ENCODE data around the gene ATP6AP2. TPM values are rescaled to one million over a fixed set of nuclear protein-coding genes. Genes with fewer than 3 reads are reported as not detected.
A peak's percentile ranks its signal among the peaks of the same experiment; 100 is the strongest.

Gene ATP6AP2
- total and polyA plus RNA-seq, 4 donors, result 49.7 to 80.7 (median 58.1) TPM

DNA sequence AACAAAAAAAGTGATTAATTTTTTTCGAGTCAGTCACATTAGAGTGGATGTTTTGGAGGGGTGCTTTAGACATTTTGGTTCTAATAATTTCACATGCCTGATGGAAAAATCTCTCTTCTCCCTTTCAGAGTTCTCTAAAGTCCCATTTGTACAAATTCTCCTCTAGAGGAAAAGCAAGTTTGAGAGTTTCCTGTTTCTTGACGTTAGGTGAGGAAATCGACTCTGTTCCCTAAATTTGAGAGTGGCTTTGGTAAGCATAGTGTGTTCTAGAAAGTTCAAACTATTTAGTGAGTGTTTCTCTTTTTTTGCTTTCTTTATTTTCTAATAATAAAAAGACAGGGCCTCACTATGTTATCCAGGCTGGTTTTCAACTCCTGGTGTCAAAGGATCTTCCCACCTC, 1.6 kb upstream of the ATP6AP2 start (continued):
- TF ChIP-seq, protein P1, sequence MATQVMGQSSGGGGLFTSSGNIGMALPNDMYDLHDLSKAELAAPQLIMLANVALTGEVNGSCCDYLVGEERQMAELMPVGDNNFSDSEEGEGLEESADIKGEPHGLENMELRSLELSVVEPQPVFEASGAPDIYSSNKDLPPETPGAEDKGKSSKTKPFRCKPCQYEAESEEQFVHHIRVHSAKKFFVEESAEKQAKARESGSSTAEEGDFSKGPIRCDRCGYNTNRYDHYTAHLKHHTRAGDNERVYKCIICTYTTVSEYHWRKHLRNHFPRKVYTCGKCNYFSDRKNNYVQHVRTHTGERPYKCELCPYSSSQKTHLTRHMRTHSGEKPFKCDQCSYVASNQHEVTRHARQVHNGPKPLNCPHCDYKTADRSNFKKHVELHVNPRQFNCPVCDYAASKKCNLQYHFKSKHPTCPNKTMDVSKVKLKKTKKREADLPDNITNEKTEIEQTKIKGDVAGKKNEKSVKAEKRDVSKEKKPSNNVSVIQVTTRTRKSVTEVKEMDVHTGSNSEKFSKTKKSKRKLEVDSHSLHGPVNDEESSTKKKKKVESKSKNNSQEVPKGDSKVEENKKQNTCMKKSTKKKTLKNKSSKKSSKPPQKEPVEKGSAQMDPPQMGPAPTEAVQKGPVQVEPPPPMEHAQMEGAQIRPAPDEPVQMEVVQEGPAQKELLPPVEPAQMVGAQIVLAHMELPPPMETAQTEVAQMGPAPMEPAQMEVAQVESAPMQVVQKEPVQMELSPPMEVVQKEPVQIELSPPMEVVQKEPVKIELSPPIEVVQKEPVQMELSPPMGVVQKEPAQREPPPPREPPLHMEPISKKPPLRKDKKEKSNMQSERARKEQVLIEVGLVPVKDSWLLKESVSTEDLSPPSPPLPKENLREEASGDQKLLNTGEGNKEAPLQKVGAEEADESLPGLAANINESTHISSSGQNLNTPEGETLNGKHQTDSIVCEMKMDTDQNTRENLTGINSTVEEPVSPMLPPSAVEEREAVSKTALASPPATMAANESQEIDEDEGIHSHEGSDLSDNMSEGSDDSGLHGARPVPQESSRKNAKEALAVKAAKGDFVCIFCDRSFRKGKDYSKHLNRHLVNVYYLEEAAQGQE (IDR thresholded peaks at IDR 0.05), result no peak
- no peak for TF ChIP-seq SP1 (IDR thresholded peaks at IDR 0.05)
- TF ChIP-seq HNF4A (conservative IDR thresholded peaks at IDR 0.05), result no peak
- TF ChIP-seq EGR1 (IDR thresholded peaks at IDR 0.05; ENCODE audit: low read depth in 2 of 2), result no peak
- no peak for TF ChIP-seq NR2F2 (IDR thresholded peaks at IDR 0.05)
- TF ChIP-seq YY1 (IDR thresholded peaks at IDR 0.05), result no peak

DNA sequence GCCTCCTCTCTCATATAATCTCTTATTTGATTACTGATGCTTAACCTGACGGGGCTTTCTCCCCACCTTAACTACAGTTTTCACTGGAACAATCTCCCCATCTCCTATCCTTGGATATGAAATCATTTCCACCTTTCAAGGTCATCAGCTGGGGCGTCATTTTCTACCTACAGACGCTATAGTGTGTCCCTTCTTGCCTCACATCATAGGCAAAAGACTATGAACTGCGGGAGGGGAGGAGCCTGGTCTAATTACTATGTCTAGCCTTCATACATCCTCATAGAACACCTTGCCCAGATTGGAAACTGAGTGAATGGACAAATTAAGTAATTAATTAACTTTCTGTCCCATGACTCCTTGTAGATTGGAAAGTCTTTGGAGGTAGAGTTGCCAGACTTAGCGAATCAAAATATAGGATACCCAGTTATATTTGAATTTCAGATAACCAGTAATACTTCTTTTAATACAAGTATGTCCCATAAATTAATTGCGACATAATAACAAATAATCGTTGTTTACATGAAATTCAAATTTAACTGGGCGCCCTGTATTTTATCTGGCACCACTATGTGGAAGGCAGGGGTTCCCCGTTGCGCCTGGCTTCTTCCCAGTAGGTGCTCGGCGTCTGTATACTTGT, 752 bp upstream of the ATP6AP2 start:
- TF ChIP-seq RAD21 (IDR thresholded peaks at IDR 0.05), result no peak
- TF ChIP-seq, protein P2, sequence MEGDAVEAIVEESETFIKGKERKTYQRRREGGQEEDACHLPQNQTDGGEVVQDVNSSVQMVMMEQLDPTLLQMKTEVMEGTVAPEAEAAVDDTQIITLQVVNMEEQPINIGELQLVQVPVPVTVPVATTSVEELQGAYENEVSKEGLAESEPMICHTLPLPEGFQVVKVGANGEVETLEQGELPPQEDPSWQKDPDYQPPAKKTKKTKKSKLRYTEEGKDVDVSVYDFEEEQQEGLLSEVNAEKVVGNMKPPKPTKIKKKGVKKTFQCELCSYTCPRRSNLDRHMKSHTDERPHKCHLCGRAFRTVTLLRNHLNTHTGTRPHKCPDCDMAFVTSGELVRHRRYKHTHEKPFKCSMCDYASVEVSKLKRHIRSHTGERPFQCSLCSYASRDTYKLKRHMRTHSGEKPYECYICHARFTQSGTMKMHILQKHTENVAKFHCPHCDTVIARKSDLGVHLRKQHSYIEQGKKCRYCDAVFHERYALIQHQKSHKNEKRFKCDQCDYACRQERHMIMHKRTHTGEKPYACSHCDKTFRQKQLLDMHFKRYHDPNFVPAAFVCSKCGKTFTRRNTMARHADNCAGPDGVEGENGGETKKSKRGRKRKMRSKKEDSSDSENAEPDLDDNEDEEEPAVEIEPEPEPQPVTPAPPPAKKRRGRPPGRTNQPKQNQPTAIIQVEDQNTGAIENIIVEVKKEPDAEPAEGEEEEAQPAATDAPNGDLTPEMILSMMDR (IDR thresholded peaks at IDR 0.05; ENCODE audit: low read depth, low read length, missing input control), result no peak
- TF ChIP-seq JUND (IDR thresholded peaks at IDR 0.05), result no peak
- TF ChIP-seq FOXA1 (IDR thresholded peaks at IDR 0.05), result no peak
- TF ChIP-seq, protein P3, sequence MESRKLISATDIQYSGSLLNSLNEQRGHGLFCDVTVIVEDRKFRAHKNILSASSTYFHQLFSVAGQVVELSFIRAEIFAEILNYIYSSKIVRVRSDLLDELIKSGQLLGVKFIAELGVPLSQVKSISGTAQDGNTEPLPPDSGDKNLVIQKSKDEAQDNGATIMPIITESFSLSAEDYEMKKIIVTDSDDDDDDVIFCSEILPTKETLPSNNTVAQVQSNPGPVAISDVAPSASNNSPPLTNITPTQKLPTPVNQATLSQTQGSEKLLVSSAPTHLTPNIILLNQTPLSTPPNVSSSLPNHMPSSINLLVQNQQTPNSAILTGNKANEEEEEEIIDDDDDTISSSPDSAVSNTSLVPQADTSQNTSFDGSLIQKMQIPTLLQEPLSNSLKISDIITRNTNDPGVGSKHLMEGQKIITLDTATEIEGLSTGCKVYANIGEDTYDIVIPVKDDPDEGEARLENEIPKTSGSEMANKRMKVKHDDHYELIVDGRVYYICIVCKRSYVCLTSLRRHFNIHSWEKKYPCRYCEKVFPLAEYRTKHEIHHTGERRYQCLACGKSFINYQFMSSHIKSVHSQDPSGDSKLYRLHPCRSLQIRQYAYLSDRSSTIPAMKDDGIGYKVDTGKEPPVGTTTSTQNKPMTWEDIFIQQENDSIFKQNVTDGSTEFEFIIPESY (IDR thresholded peaks at IDR 0.05), result no peak
- no peak for TF ChIP-seq HNF4A (conservative IDR thresholded peaks at IDR 0.05)
- no peak for TF ChIP-seq TAF1 (conservative IDR thresholded peaks at IDR 0.05)
- TF ChIP-seq GABPA (IDR thresholded peaks at IDR 0.05 in 1 of 2, conservative IDR thresholded peaks at IDR 0.05 in 1 of 2), result no peak
- no peak for TF ChIP-seq HNF4G (IDR thresholded peaks at IDR 0.05)
- Histone ChIP-seq H3K27ac (ENCODE audit: low read depth in 1 of 2, low read length in 2 of 2) (peak overlapping the region; percentile 74 to 91), H3K4me3 (ENCODE audit: low read depth in 1 of 3, low read length in 3 of 3) (peak overlapping the region; percentile 44 to 90 (median 68)), H3K9ac (ENCODE audit: low read depth in 1 of 2, low read length in 2 of 2) (peak overlapping the region; percentile 3 to 50), H3K9me3 (ENCODE audit: control insufficient read depth in 4 of 4, low read length in 3 of 4) (no peaks in the 10 kb centered on the region), H3K4me1 (ENCODE audit: control insufficient read depth in 4 of 4, insufficient read depth in 4 of 4, low read length in 3 of 4) (peaks cover 0 to 13% (median 3%) of the 10 kb centered on the region in 4 donors), H3K27me3 (ENCODE audit: control insufficient read depth in 4 of 4, insufficient read depth in 4 of 4, low read length in 3 of 4) (no peaks in the 10 kb centered on the region), H3K36me3 (ENCODE audit: control insufficient read depth in 4 of 4, insufficient read depth in 3 of 4, low read depth in 1 of 4, low read length in 3 of 4) (no peaks in the 10 kb centered on the region)
- WGBS, result 16% methylated on average over 12 of the region's 12 CpGs
- DNase-seq (ENCODE audit: low spot score), result no peak
